HCT116 (cell line): ENCODE data around the gene SUPT3H. TPM values are rescaled to one million over a fixed set of nuclear protein-coding genes. Genes with fewer than 3 reads are reported as not detected.

Experiments
- ATAC-seq: fragments of 200-7000 bp; cut with Tn5 transposase; 2 replicates; pipeline ENCODE4 v1.9.1; 2020; ENCODE audit warnings: mild to moderate bottlenecking, moderate library complexity
- BruUV-seq: library from RNA; stranded (reverse); fragments of 400-500 nt; replicated peaks from 2 replicates; lab custom pipeline; 2021; lab: Mats Ljungman, UMichigan
- CTCF ChIA-PET: fragments of 300-600 bp; sonication (Branson Sonifier 250); formaldehyde crosslinking; loops from one replicate; lab custom pipeline; 2021; ENCODE audit warnings: antibody characterized with exemption; lab: Charles Lee
- POLR2A ChIA-PET: fragments of 300-600, 350-600 bp; sonication (Branson Sonifier 250); formaldehyde crosslinking; loops from one replicate; lab custom pipeline; 2021; ENCODE audit warnings: antibody characterized with exemption; lab: Charles Lee
- RAD21 ChIA-PET, 2 experiments: fragments of 300-600 bp; sonication (Branson Sonifier 250); formaldehyde crosslinking; loops; one replicate each; lab custom pipeline; 2023; ENCODE audit warnings: low total read pairs in 2 of 2; ENCODE audit not compliant: uncharacterized antibody in 2 of 2, unreplicated experiment in 2 of 2, low non-redundant PET in 1 of 2; lab: Charles Lee
- DNase-seq: peaks from one replicate; pipeline ENCODE4 v3.0.0-alpha.2; 2010; ENCODE audit warnings: low read depth, low spot score
- H2AFZ ChIP-seq: fragments of 200-600 bp; shearing (Covaris generic), sonication (generic); 2 replicates; pipeline ENCODE4 v1.6.1; 2017; ENCODE audit warnings: low read depth, mixed run types, mixed read lengths, antibody characterized with exemption, low read length; ENCODE audit not compliant: poor library complexity, severe bottlenecking
- H3K27ac ChIP-seq: 2 replicates; pipeline ENCODE4 v1.5.1; 2012; ENCODE audit warnings: low read depth, low read length
- H3K27me3 ChIP-seq: fragments of 200-600 bp; sonication (generic); 2 replicates; pipeline ENCODE4 v1.6.1; 2016; ENCODE audit warnings: mixed run types, low read length, mixed read lengths; ENCODE audit not compliant: insufficient read depth
- H3K36me3 ChIP-seq, 2 experiments: fragments of 200-500 bp in 1 of 2; fragments of 200-600 bp in 1 of 2; sonication (Bioruptor generic) in 1 of 2; sonication (generic) in 1 of 2; 2 replicates each; pipeline versions ENCODE4 v1.5.1 to v1.6.1; 2014 to 2016; ENCODE audit warnings: low read length in 2 of 2, inconsistent platforms in 1 of 2, mixed read lengths in 1 of 2, mixed run types in 1 of 2; ENCODE audit not compliant: insufficient read depth in 2 of 2, control insufficient read depth in 1 of 2
- H3K4me1 ChIP-seq, 2 experiments: fragments of 200-600 bp in 1 of 2; sonication (generic) in 1 of 2; 2 replicates each; pipeline versions ENCODE4 v1.5.1 to v1.6.1; 2012 to 2017; ENCODE audit warnings: low read length in 2 of 2, inconsistent platforms in 1 of 2, mild to moderate bottlenecking in 1 of 2, mixed read lengths in 1 of 2, mixed run types in 1 of 2, moderate library complexity in 1 of 2; ENCODE audit not compliant: insufficient read depth in 2 of 2, control insufficient read depth in 1 of 2
- H3K4me2 ChIP-seq: fragments of 200-600 bp; sonication (generic); 2 replicates; pipeline ENCODE4 v1.6.1; 2017; ENCODE audit warnings: mixed run types, low read length, mixed read lengths
- H3K4me3 ChIP-seq, 2 experiments: fragments of 200-600 bp in 1 of 2; sonication (generic) in 1 of 2; replicated peaks in 1 of 2; 2 replicates each; pipeline ENCODE4 v1.5.1; 2011 to 2016; ENCODE audit warnings: low read length in 2 of 2, control low read depth in 1 of 2, low read depth in 1 of 2, mild to moderate bottlenecking in 1 of 2, mixed read lengths in 1 of 2, mixed run types in 1 of 2
- H3K79me2 ChIP-seq: fragments of 200-600 bp; sonication (generic); 2 replicates; pipeline ENCODE4 v1.6.1; 2017; ENCODE audit warnings: mild to moderate bottlenecking, mixed run types, low read length, moderate library complexity, mixed read lengths; ENCODE audit not compliant: insufficient read depth
- H3K9ac ChIP-seq: fragments of 200-600 bp; sonication (generic); 2 replicates; pipeline ENCODE4 v1.6.1; 2016; ENCODE audit warnings: low read length, mixed read lengths
- H3K9me2 ChIP-seq: fragments of 200-600 bp; sonication (generic), shearing (Covaris generic); 2 replicates; pipeline ENCODE4 v1.6.1; 2017; ENCODE audit warnings: mixed run types, mild to moderate bottlenecking, moderate library complexity; ENCODE audit not compliant: insufficient read depth
- H3K9me3 ChIP-seq, 2 experiments: fragments of 200-500 bp in 1 of 2; fragments of 200-600 bp in 1 of 2; sonication (Bioruptor generic) in 1 of 2; sonication (generic) in 1 of 2; 2 replicates each; pipeline ENCODE4 v1.6.1; 2014 to 2017; ENCODE audit warnings: low read length in 2 of 2, mixed read lengths in 2 of 2, inconsistent platforms in 1 of 2, low read depth in 1 of 2, mild to moderate bottlenecking in 1 of 2, mixed run types in 1 of 2, moderate library complexity in 1 of 2; ENCODE audit not compliant: control insufficient read depth in 1 of 2, insufficient read depth in 1 of 2
- H4K20me1 ChIP-seq: fragments of 200-600 bp; sonication (generic), shearing (Covaris generic); 2 replicates; pipeline ENCODE4 v1.6.1; 2017; ENCODE audit warnings: mixed run types, mild to moderate bottlenecking, moderate library complexity; ENCODE audit not compliant: insufficient read depth
- CBX3 ChIP-seq: IDR thresholded peaks from 2 replicates; pipeline ENCODE4 v1.6.1; 2012; ENCODE audit warnings: low read depth
- EGR1 ChIP-seq: IDR thresholded peaks from 2 replicates; pipeline ENCODE4 v1.6.1; 2012; ENCODE audit warnings: low read depth
- EZH2 ChIP-seq: fragments of 200-600 bp; sonication (generic); IDR thresholded peaks from 2 replicates; pipeline ENCODE4 v1.6.1; 2017; ENCODE audit warnings: antibody characterized with exemption, mixed run types
- EZH2phosphoT487 ChIP-seq: fragments of 200-600 bp; IDR thresholded peaks from 2 replicates; pipeline ENCODE4 v1.6.1; 2018; ENCODE audit warnings: antibody characterized with exemption, borderline replicate concordance
- POLR2AphosphoS5 ChIP-seq: IDR thresholded peaks from 2 replicates; pipeline ENCODE4 v1.6.1; 2011; ENCODE audit warnings: mild to moderate bottlenecking, low read depth, low read length, moderate library complexity
- SIN3A ChIP-seq: IDR thresholded peaks from 2 replicates; pipeline ENCODE4 v1.6.1; 2012; ENCODE audit warnings: low read depth
- SRF ChIP-seq: IDR thresholded peaks from 2 replicates; pipeline ENCODE4 v1.6.1; 2012; ENCODE audit warnings: low read depth
- TCF7L2 ChIP-seq: IDR thresholded peaks from 2 replicates; pipeline ENCODE4 v1.7.0; 2011; ENCODE audit warnings: borderline replicate concordance, inconsistent platforms; ENCODE audit not compliant: insufficient read depth, insufficient read length; ENCODE audit errors: extremely low read depth
- YY1 ChIP-seq: IDR thresholded peaks from 2 replicates; pipeline ENCODE4 v1.6.1; 2011; ENCODE audit warnings: low read length, low read depth, moderate library complexity, mild to moderate bottlenecking; ENCODE audit not compliant: insufficient replicate concordance; ENCODE audit errors: extremely low read depth
- intact Hi-C: fragments of 100-400 bp; cut with micrococcal nuclease; formaldehyde crosslinking; loops from 2 replicates; pipeline ENCODE4 v1.10.0; 2022
- total RNA-seq: library from RNA; stranded (reverse); gene quantifications from one replicate; pipeline ENCODE4 v1.2.1, GENCODE V29; 2021; ENCODE audit not compliant: unreplicated experiment
- TF ChIP-seq, protein P1 (sequence below): IDR thresholded peaks from 2 replicates; pipeline ENCODE4 v1.6.1; 2012; ENCODE audit warnings: low read depth
- TF ChIP-seq, protein P2 (sequence below): IDR thresholded peaks from 2 replicates; pipeline ENCODE4 v1.6.1; 2011; ENCODE audit warnings: mild to moderate bottlenecking, low read length, moderate library complexity; ENCODE audit not compliant: insufficient replicate concordance; ENCODE audit errors: extremely low read depth

Gene SUPT3H
- total RNA-seq, 1 experiment from 2014 or later: 7.4 TPM

DNA sequence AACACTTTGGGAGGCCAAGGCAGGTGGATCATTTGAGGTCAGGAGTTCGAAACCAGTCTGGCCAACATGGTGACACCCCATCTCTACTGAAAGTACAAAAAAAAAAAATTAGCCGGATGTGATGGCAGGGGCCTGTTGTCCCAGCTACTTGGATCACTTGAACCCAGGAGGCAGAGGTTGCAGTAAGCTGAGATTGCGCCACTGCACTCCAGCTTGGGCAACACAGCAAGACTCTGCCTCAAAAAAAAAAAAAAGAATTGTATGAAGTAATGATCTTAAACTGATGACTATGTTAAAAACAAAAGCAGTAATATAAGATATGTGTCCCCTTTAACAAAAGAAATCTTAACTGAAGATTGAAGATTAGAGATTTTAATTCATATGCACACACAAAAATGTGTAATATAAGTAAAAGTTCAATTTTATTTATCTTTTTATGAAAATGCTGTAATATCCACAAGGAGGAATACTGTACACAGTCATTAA lies 78.6 kb downstream of the SUPT3H start:
- H3K36me3 ChIP-seq: no peaks in the 10 kb centered on the region
- intact Hi-C loops: no loop called here
- no peaks in the 10 kb centered on the region for H3K9me3 ChIP-seq
- BruUV-seq: no TSS peak
- POLR2A ChIA-PET: no interaction called here
- RAD21 ChIA-PET: no interaction called here
- no peaks in the 10 kb centered on the region for H4K20me1 ChIP-seq
- ATAC-seq (no peak), DNase-seq (no peak)
- CTCF ChIA-PET: no interaction called here
- H3K27ac ChIP-seq: no peak overlapping the region
- H2AFZ ChIP-seq: no peak overlapping the region
- TF ChIP-seq POLR2AphosphoS5 (no peak), EGR1 (no peak), SRF (no peak), SIN3A (no peak), TCF7L2 (no peak), CBX3 (no peak), YY1 (no peak), EZH2 (no peak), EZH2phosphoT487 (no peak)
- TF ChIP-seq, protein P1, sequence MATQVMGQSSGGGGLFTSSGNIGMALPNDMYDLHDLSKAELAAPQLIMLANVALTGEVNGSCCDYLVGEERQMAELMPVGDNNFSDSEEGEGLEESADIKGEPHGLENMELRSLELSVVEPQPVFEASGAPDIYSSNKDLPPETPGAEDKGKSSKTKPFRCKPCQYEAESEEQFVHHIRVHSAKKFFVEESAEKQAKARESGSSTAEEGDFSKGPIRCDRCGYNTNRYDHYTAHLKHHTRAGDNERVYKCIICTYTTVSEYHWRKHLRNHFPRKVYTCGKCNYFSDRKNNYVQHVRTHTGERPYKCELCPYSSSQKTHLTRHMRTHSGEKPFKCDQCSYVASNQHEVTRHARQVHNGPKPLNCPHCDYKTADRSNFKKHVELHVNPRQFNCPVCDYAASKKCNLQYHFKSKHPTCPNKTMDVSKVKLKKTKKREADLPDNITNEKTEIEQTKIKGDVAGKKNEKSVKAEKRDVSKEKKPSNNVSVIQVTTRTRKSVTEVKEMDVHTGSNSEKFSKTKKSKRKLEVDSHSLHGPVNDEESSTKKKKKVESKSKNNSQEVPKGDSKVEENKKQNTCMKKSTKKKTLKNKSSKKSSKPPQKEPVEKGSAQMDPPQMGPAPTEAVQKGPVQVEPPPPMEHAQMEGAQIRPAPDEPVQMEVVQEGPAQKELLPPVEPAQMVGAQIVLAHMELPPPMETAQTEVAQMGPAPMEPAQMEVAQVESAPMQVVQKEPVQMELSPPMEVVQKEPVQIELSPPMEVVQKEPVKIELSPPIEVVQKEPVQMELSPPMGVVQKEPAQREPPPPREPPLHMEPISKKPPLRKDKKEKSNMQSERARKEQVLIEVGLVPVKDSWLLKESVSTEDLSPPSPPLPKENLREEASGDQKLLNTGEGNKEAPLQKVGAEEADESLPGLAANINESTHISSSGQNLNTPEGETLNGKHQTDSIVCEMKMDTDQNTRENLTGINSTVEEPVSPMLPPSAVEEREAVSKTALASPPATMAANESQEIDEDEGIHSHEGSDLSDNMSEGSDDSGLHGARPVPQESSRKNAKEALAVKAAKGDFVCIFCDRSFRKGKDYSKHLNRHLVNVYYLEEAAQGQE: no peak
- TF ChIP-seq, protein P2, sequence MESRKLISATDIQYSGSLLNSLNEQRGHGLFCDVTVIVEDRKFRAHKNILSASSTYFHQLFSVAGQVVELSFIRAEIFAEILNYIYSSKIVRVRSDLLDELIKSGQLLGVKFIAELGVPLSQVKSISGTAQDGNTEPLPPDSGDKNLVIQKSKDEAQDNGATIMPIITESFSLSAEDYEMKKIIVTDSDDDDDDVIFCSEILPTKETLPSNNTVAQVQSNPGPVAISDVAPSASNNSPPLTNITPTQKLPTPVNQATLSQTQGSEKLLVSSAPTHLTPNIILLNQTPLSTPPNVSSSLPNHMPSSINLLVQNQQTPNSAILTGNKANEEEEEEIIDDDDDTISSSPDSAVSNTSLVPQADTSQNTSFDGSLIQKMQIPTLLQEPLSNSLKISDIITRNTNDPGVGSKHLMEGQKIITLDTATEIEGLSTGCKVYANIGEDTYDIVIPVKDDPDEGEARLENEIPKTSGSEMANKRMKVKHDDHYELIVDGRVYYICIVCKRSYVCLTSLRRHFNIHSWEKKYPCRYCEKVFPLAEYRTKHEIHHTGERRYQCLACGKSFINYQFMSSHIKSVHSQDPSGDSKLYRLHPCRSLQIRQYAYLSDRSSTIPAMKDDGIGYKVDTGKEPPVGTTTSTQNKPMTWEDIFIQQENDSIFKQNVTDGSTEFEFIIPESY: no peak
- no peaks in the 10 kb centered on the region for H3K4me1 ChIP-seq
- H3K9ac ChIP-seq: no peak overlapping the region
- H3K4me2 ChIP-seq: no peak overlapping the region
- H3K27me3 ChIP-seq: no peaks in the 10 kb centered on the region
- no peaks in the 10 kb centered on the region for H3K79me2 ChIP-seq
- H3K9me2 ChIP-seq: no peaks in the 10 kb centered on the region
- no peak overlapping the region for H3K4me3 ChIP-seq
